Osteocyte (in vitro differentiated cells): ENCODE measurements around the gene VPS26A. TPM values are rescaled to one million over a fixed set of nuclear protein-coding genes. Genes with fewer than 3 reads are reported as not detected.

Source experiments
- DNase-seq: peaks from one replicate; pipeline ENCODE4 v3.0.0; 2021; ENCODE audit warnings: mixed read lengths; ENCODE audit not compliant: unreplicated experiment; ENCODE audit errors: extremely low spot score
- H3K27ac Mint-ChIP-seq: one replicate; pipeline ENCODE4 v1.8.0; 2021; ENCODE audit warnings: mild to moderate bottlenecking, mixed read lengths; ENCODE audit not compliant: unreplicated experiment
- H3K27me3 Mint-ChIP-seq: one replicate; pipeline ENCODE4 v1.8.0; 2021; ENCODE audit warnings: mixed read lengths; ENCODE audit not compliant: unreplicated experiment
- H3K36me3 Mint-ChIP-seq: one replicate; pipeline ENCODE4 v1.8.0; 2021; ENCODE audit warnings: mixed read lengths; ENCODE audit not compliant: unreplicated experiment
- H3K4me1 Mint-ChIP-seq: one replicate; pipeline ENCODE4 v1.8.0; 2021; ENCODE audit warnings: mixed read lengths; ENCODE audit not compliant: unreplicated experiment
- H3K4me3 Mint-ChIP-seq: one replicate; pipeline ENCODE4 v1.8.0; 2021; ENCODE audit warnings: mild to moderate bottlenecking, moderate library complexity, mixed read lengths; ENCODE audit not compliant: unreplicated experiment
- H3K9me3 Mint-ChIP-seq: one replicate; pipeline ENCODE4 v1.8.0; 2021; ENCODE audit warnings: mixed read lengths; ENCODE audit not compliant: unreplicated experiment
- CTCF ChIP-seq: fragments of 200-600 bp; sonication (generic); IDR thresholded peaks from 2 replicates; pipeline ENCODE4 v1.5.0; 2021; ENCODE audit warnings: antibody characterized with exemption, mild to moderate bottlenecking, moderate library complexity
- total RNA-seq: library from RNA; stranded (reverse); gene quantifications from 2 replicates; pipeline ENCODE4 v1.2.1, GENCODE V29; 2021

Gene VPS26A
- total RNA-seq, 1 donor from 2014 or later, result 59.4 TPM

DNA sequence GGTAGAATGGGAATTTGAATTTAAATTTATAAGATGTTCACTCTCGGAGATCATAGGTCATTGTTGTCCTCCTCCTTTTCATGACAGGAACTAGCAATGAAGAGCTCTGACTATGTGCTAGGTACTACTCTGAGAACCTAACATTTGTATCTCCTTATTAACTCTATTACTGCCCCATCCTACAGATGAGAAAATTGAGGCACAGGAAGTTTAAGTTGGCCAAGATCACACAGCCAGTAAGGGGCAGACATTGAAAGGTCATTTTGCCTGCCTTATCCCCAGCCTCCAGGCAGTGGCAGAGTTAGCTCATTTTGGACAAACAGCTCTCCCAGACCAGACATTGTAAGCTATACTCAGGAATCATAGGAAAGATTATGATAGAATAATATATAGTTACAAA lies 30.0 kb upstream of the VPS26A start:
- Mint-ChIP-seq H3K27me3 (no peaks in the 10 kb centered on the region), H3K4me1 (peaks cover 36% of the 10 kb centered on the region), H3K27ac (no peak overlapping the region), H3K36me3 (no peaks in the 10 kb centered on the region), H3K4me3 (no peak overlapping the region), H3K9me3 (no peaks in the 10 kb centered on the region)
- TF ChIP-seq CTCF, result no peak
- DNase-seq, result no peak

DNA sequence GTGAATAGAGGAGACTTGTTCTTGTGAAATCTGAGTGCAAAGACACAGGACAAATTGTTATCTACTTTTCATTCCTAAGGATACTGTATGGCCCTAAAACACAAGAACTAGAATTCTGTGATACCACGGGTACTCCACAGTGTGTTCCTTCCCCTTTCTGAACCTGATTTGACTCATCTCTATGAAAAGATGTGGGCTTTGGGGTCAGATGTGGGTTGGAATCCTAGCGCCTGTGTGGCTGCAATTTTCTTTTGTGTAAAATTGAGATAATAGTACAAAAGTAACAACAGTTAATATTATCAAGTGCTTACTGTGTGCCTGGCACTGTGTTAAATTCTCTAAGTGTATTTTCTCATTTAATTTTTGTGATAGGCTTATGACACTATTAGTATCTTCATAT lies 27.9 kb upstream of the VPS26A start:
- no peak overlapping the region for H3K4me3 Mint-ChIP-seq
- TF ChIP-seq CTCF, result no peak
- H3K9me3 Mint-ChIP-seq, result no peaks in the 10 kb centered on the region
- no peak overlapping the region for H3K27ac Mint-ChIP-seq
- H3K27me3 Mint-ChIP-seq, result no peaks in the 10 kb centered on the region
- H3K4me1 Mint-ChIP-seq, result peaks cover 16% of the 10 kb centered on the region
- no peak for DNase-seq
- no peaks in the 10 kb centered on the region for H3K36me3 Mint-ChIP-seq

DNA sequence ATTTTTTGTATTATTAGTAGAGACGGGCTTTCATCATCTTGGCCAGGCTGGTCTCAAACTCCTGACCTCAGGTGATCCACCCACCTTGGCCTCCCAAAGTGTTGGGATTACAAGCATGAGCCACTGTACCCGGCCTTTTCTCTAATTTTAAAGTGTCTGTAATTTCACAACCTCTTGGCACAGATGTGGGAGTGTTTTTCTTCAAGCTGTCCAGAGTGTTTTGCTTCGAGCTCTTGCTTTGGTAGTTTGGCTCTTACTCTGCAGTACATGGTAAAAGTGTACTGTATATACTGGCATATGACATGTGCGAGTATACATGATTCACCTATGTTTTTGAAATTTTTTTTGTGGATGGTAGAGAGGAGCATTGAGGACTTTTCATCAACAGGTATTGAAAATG lies 26.2 kb upstream of the VPS26A start:
- Mint-ChIP-seq H3K27ac (no peak overlapping the region), H3K4me1 (peaks cover 6% of the 10 kb centered on the region), H3K27me3 (no peaks in the 10 kb centered on the region), H3K36me3 (no peaks in the 10 kb centered on the region), H3K9me3 (no peaks in the 10 kb centered on the region), H3K4me3 (no peak overlapping the region)
- TF ChIP-seq CTCF, result no peak
- DNase-seq, result no peak

- Mint-ChIP-seq H3K27ac (no peak overlapping the region), H3K4me1 (no peaks in the 10 kb centered on the region)
Measured at GRCh38 chr10:69100136-69100872, 23.7 kb upstream of the VPS26A start.

More at GRCh38 chr10:69100136-69100872, 23.7 kb upstream of the VPS26A start:
- TF ChIP-seq CTCF, result no peak
- DNase-seq, result no peak
- no peaks in the 10 kb centered on the region for H3K27me3 Mint-ChIP-seq
- H3K9me3 Mint-ChIP-seq, result no peaks in the 10 kb centered on the region
- peaks cover 7% of the 10 kb centered on the region for H3K36me3 Mint-ChIP-seq
- no peak overlapping the region for H3K4me3 Mint-ChIP-seq
